T-cell (primary cell): ENCODE measurements around the gene GFER. TPM values are rescaled to one million over a fixed set of nuclear protein-coding genes. Genes with fewer than 3 reads are reported as not detected.

Experiments
- ATAC-seq, 4 experiments: fragments of 200-7000 bp in 3 of 4; fragments of 150-1000 bp in 1 of 4; cut with Tn5 transposase; replicated peaks in 1 of 4; 1 replicate in 3 of 4; 2 replicates in 1 of 4; pipeline ENCODE4 v1.10.0; 2021; ENCODE audit warnings: moderate library complexity in 3 of 4, mild to moderate bottlenecking in 2 of 4, moderate number of reproducible peaks in 1 of 4
- CTCF ChIA-PET, 2 donors: fragments of 300-600 bp; sonication (Branson Sonifier 250); formaldehyde crosslinking; loops; one replicate each; lab custom pipeline; 2022; ENCODE audit warnings: antibody characterized with exemption in 2 of 2; lab: Charles Lee
- POLR2A ChIA-PET, 2 donors: fragments of 300-600 bp; sonication (Branson Sonifier 250); formaldehyde crosslinking; loops; one replicate each; lab custom pipeline; 2022; ENCODE audit warnings: antibody characterized with exemption in 2 of 2; lab: Charles Lee
- DNase-seq, 35 experiments: peaks; one replicate each; pipeline versions ENCODE4 v3.0.0 to v3.0.0-alpha.2; 2013 to 2023
- H3K27ac ChIP-seq: one replicate; pipeline ENCODE4 v1.5.1; 2013; ENCODE audit warnings: low read length
- H3K27me3 ChIP-seq, 2 experiments: replicated peaks in 1 of 2; 1 replicate in 1 of 2; 2 replicates in 1 of 2; pipeline versions ENCODE4 v1.6.1 to v1.7.0; 2013; ENCODE audit warnings: low read length in 1 of 2, mixed read lengths in 1 of 2; ENCODE audit not compliant: control insufficient read depth in 2 of 2, insufficient read depth in 2 of 2; ENCODE audit errors: extremely low read depth in 1 of 2
- H3K36me3 ChIP-seq, 2 donors: 1 replicate in 1 of 2; 2 replicates in 1 of 2; pipeline versions ENCODE4 v1.6.1 to v1.7.0; 2013; ENCODE audit warnings: low read length in 1 of 2; ENCODE audit not compliant: control insufficient read depth in 2 of 2, insufficient read depth in 1 of 2; ENCODE audit errors: extremely low read depth in 1 of 2
- H3K4me1 ChIP-seq, 2 experiments: 1 replicate in 1 of 2; 2 replicates in 1 of 2; pipeline versions ENCODE4 v1.6.1 to v1.7.0; 2013; ENCODE audit warnings: low read length in 2 of 2, mixed read lengths in 1 of 2; ENCODE audit not compliant: insufficient read depth in 2 of 2, control insufficient read depth in 1 of 2; ENCODE audit errors: extremely low read depth in 1 of 2
- H3K4me3 ChIP-seq, 2 donors: 1 replicate in 1 of 2; 2 replicates in 1 of 2; pipeline versions ENCODE4 v1.5.1 to v1.7.0; 2013; ENCODE audit warnings: mild to moderate bottlenecking in 2 of 2, low read length in 1 of 2, moderate library complexity in 1 of 2; ENCODE audit not compliant: control insufficient read depth in 1 of 2; ENCODE audit errors: extremely low read depth in 1 of 2
- H3K9me3 ChIP-seq: 2 replicates; pipeline ENCODE4 v1.7.0; 2013
- H3K27ac Mint-ChIP-seq, 2 donors: one replicate each; pipeline ENCODE4 v1.8.0; 2020 to 2021; ENCODE audit warnings: mild to moderate bottlenecking in 2 of 2, mixed read lengths in 2 of 2
- H3K27me3 Mint-ChIP-seq, 2 donors: one replicate each; pipeline ENCODE4 v1.8.0; 2021 to 2022; ENCODE audit warnings: mixed read lengths in 2 of 2
- H3K36me3 Mint-ChIP-seq: one replicate; pipeline ENCODE4 v1.8.0; 2021; ENCODE audit warnings: mixed read lengths
- H3K4me1 Mint-ChIP-seq, 3 donors: one replicate each; pipeline ENCODE4 v1.8.0; 2020 to 2022; ENCODE audit warnings: mixed read lengths in 3 of 3, mild to moderate bottlenecking in 1 of 3
- H3K4me3 Mint-ChIP-seq, 3 donors: one replicate each; pipeline ENCODE4 v1.8.0; 2020 to 2022; ENCODE audit warnings: mild to moderate bottlenecking in 3 of 3, mixed read lengths in 3 of 3, moderate library complexity in 3 of 3
- H3K9me3 Mint-ChIP-seq, 3 donors: one replicate each; pipeline ENCODE4 v1.8.0; 2020 to 2022; ENCODE audit warnings: mixed read lengths in 3 of 3
- WGBS: methylation state at CpG from one replicate; pipeline ENCODE4 v1.1.5; 2013; ENCODE audit warnings: missing lambda C conversion rate; ENCODE audit not compliant: insufficient coverage; 5-methylcytosine and 5-hydroxymethylcytosine counted together
- total RNA-seq, 35 experiments: library from RNA in 6 of 35; stranded (reverse) in 6 of 35; fragments of 120-200 nt in 1 of 35; gene quantifications; one replicate each; pipeline versions ENCODE4 v1.2.1 to v1.2.4 and lab custom pipeline; 2013 to 2026

GFER gene
- total RNA-seq, 5 donors from 2014 or later (not counting 1 experiment from before 2014, with no cell fraction given), result 16.1 to 31.9 (median 22.0) TPM

GRCh38 chr16:2015117-2015946 lies 31.3 kb downstream of the GFER start:
- no peak overlapping the region for H3K4me3 Mint-ChIP-seq
- peaks cover 1 to 6% (median 2%) of the 10 kb centered on the region in 3 donors for H3K4me1 Mint-ChIP-seq
- Histone ChIP-seq H3K4me3 (no peak overlapping the region), H3K9me3 (no peaks in the 10 kb centered on the region), H3K27me3 (peaks cover 0 to 30% of the 10 kb centered on the region in 2 experiments), H3K27ac (no peak overlapping the region), H3K36me3 (no peaks in the 10 kb centered on the region), H3K4me1 (peaks cover under 1 to 9% of the 10 kb centered on the region in 2 experiments)
- 96% methylated on average over 10 of the region's 24 CpGs for WGBS
- CTCF ChIA-PET, result interaction anchor here in 1 of 2 donors (0.7 kb wide), 1 partner anchor 55 kb away, joined by 3 read pairs; no protein-coding TSS in a partner anchor
- DNase-seq (no peak), ATAC-seq (no peak)
- no peaks in the 10 kb centered on the region for H3K36me3 Mint-ChIP-seq
- peaks cover 3 to 10% of the 10 kb centered on the region in 2 donors for H3K27me3 Mint-ChIP-seq
- H3K27ac Mint-ChIP-seq, result no peak overlapping the region
- no peaks in the 10 kb centered on the region for H3K9me3 Mint-ChIP-seq
- POLR2A ChIA-PET, result no interaction called here

- ChIA-PET POLR2A (interaction anchor here in 1 of 2 donors (0.6 kb wide), 1 partner anchor 983 kb away, joined by 6 read pairs; no protein-coding TSS in a partner anchor), CTCF (no interaction called here)
- no peak for DNase-seq
- Mint-ChIP-seq H3K36me3 (no peaks in the 10 kb centered on the region), H3K27ac (no peak overlapping the region), H3K27me3 (peaks cover 3 to 15% of the 10 kb centered on the region in 2 donors), H3K9me3 (no peaks in the 10 kb centered on the region), H3K4me3 (no peak overlapping the region), H3K4me1 (peaks cover 0 to 7% (median 2%) of the 10 kb centered on the region in 3 donors)
- Histone ChIP-seq H3K4me3 (no peak overlapping the region), H3K9me3 (no peaks in the 10 kb centered on the region), H3K27me3 (peaks cover 0 to 35% of the 10 kb centered on the region in 2 experiments), H3K27ac (no peak overlapping the region), H3K4me1 (peaks cover 0 to 9% of the 10 kb centered on the region in 2 experiments), H3K36me3 (no peaks in the 10 kb centered on the region)
- ATAC-seq, result no peak
- no CpG with 5 or more reads among the region's 7 CpGs for WGBS
These were observed 31.9 kb downstream of the GFER start for GRCh38 chr16:2015947-2016208.

GRCh38 chr16:2016407-2016922 lies 32.5 kb downstream of the GFER start:
- WGBS, result 48% methylated on average over 12 of the region's 13 CpGs
- Mint-ChIP-seq H3K36me3 (no peaks in the 10 kb centered on the region), H3K27ac (no peak overlapping the region), H3K27me3 (peaks cover 4 to 20% of the 10 kb centered on the region in 2 donors), H3K4me1 (peaks cover 0 to 7% (median 2%) of the 10 kb centered on the region in 3 donors), H3K9me3 (no peaks in the 10 kb centered on the region), H3K4me3 (no peak overlapping the region)
- H3K27me3 ChIP-seq, result peaks cover 0 to 41% of the 10 kb centered on the region in 2 experiments
- no peak overlapping the region for H3K27ac ChIP-seq
- H3K36me3 ChIP-seq, result no peaks in the 10 kb centered on the region
- peak in 1 of 35 experiments; percentile 42 for DNase-seq
- peak in 1 of 4 experiments; percentile 24 for ATAC-seq
- H3K4me1 ChIP-seq, result peaks cover 0 to 9% of the 10 kb centered on the region in 2 experiments
- POLR2A ChIA-PET, result interaction anchor here in 1 of 2 donors (0.6 kb wide), 1 partner anchor 983 kb away, joined by 6 read pairs; no protein-coding TSS in a partner anchor
- CTCF ChIA-PET, result no interaction called here
- H3K4me3 ChIP-seq, result no peak overlapping the region
- no peaks in the 10 kb centered on the region for H3K9me3 ChIP-seq

GRCh38 chr16:2019518-2019920 lies 35.5 kb downstream of the GFER start, which contains the start of gene NPW:
NPW (plus strand) TSS chr16:2019785.
- no peak within 1 kb of the TSS for H3K27ac Mint-ChIP-seq
- peak within 1 kb of the TSS in 1 of 2 donors; percentile 26 for H3K4me3 ChIP-seq
- WGBS, result 4% methylated on average over 29 of the region's 33 CpGs
- peak in 4 of 35 experiments; percentile 18 to 29 (median 25) for DNase-seq
- H3K9me3 ChIP-seq, result no peaks in the 10 kb centered on the region
- peaks cover 2 to 29% of the 10 kb centered on the region in 2 experiments for H3K4me1 ChIP-seq
- ATAC-seq, result no peak
- POLR2A ChIA-PET, result no interaction called here
- H3K36me3 ChIP-seq, result no peaks in the 10 kb centered on the region
- peak within 1 kb of the TSS in 1 of 3 donors; percentile 56 for H3K4me3 Mint-ChIP-seq
- peaks cover 9 to 20% (median 13%) of the 10 kb centered on the region in 3 donors for H3K4me1 Mint-ChIP-seq
- H3K36me3 Mint-ChIP-seq, result no peaks in the 10 kb centered on the region
- H3K27me3 Mint-ChIP-seq, result peaks cover 11 to 34% of the 10 kb centered on the region in 2 donors
- H3K27me3 ChIP-seq, result peaks cover 0 to 55% of the 10 kb centered on the region in 2 experiments
- H3K27ac ChIP-seq, result no peak within 1 kb of the TSS
- CTCF ChIA-PET, result no interaction called here
- H3K9me3 Mint-ChIP-seq, result no peaks in the 10 kb centered on the region

- peak overlapping the region in 1 of 3 donors; percentile 56 for H3K4me3 Mint-ChIP-seq
These were observed 36.2 kb downstream of the GFER start for GRCh38 chr16:2019921-2020831.

More at GRCh38 chr16:2019921-2020831, 36.2 kb downstream of the GFER start:
- Mint-ChIP-seq H3K27me3 (peaks cover 11 to 34% of the 10 kb centered on the region in 2 donors), H3K36me3 (no peaks in the 10 kb centered on the region), H3K27ac (no peak overlapping the region), H3K9me3 (no peaks in the 10 kb centered on the region), H3K4me1 (peaks cover 9 to 20% (median 13%) of the 10 kb centered on the region in 3 donors)
- ATAC-seq (no peak), DNase-seq (no peak)
- Histone ChIP-seq H3K4me3 (peak overlapping the region in 1 of 2 donors; percentile 26), H3K9me3 (no peaks in the 10 kb centered on the region), H3K27ac (no peak overlapping the region), H3K36me3 (no peaks in the 10 kb centered on the region), H3K4me1 (peaks cover 2 to 29% of the 10 kb centered on the region in 2 experiments), H3K27me3 (peaks cover 0 to 59% of the 10 kb centered on the region in 2 experiments)
- CTCF ChIA-PET, result interaction anchor here in 1 of 2 donors (0.6 to 1.3 kb wide), 2 partner anchors 135 to 807 kb away, joined by 3 read pairs; partner anchors contain the start of gene TRAF7
- 5% methylated on average over 96 of the region's 96 CpGs for WGBS
- POLR2A ChIA-PET, result no interaction called here
